Activated CD8-positive, alpha-beta T cell treated with anti-CD3 and anti-CD28 coated beads for 36 hours (primary cell): ENCODE data around the gene PCNX2. TPM values are rescaled to one million over a fixed set of nuclear protein-coding genes. Genes with fewer than 3 reads are reported as not detected.

Experiments used
- ATAC-seq: fragments of 200-7000 bp; cut with Tn5 transposase; one replicate; pipeline ENCODE4 v1.10.0; 2021; ENCODE audit warnings: mild to moderate bottlenecking, moderate library complexity
- CTCF ChIA-PET: fragments of 350-600 bp; sonication (Branson Sonifier 250); formaldehyde crosslinking; loops from one replicate; lab custom pipeline; 2021; ENCODE audit warnings: antibody characterized with exemption; lab: Charles Lee
- POLR2A ChIA-PET: fragments of 350-600 bp; sonication (Branson Sonifier 250); formaldehyde crosslinking; loops from one replicate; lab custom pipeline; 2021; ENCODE audit warnings: antibody characterized with exemption; lab: Charles Lee
- DNase-seq: peaks from one replicate; pipeline ENCODE4 v3.0.0-alpha.2; 2020
- H3K27ac Mint-ChIP-seq: one replicate; pipeline ENCODE4 v1.8.0; 2021; ENCODE audit warnings: mild to moderate bottlenecking, mixed read lengths
- H3K27me3 Mint-ChIP-seq: one replicate; pipeline ENCODE4 v1.8.0; 2021; ENCODE audit warnings: mixed read lengths
- H3K36me3 Mint-ChIP-seq: one replicate; pipeline ENCODE4 v1.8.0; 2021; ENCODE audit warnings: low read depth, mixed read lengths
- H3K4me1 Mint-ChIP-seq: one replicate; pipeline ENCODE4 v1.8.0; 2021; ENCODE audit warnings: low read depth, mixed read lengths
- H3K4me3 Mint-ChIP-seq: one replicate; pipeline ENCODE4 v1.8.0; 2021; ENCODE audit warnings: mild to moderate bottlenecking, moderate library complexity, mixed read lengths
- H3K9me3 Mint-ChIP-seq: one replicate; pipeline ENCODE4 v1.8.0; 2021; ENCODE audit warnings: mixed read lengths
- CTCF ChIP-seq: fragments of 200-600 bp; IDR thresholded peaks from one replicate; pipeline ENCODE4 v1.8.0; 2022; ENCODE audit warnings: antibody characterized with exemption, mild to moderate bottlenecking
- intact Hi-C: fragments of 100-400 bp; cut with micrococcal nuclease; formaldehyde crosslinking; loops from one replicate; pipeline ENCODE4 v1.10.0; 2022
- total RNA-seq, 2 experiments: library from RNA; stranded (reverse); gene quantifications; one replicate each; pipeline ENCODE4 v1.2.3, GENCODE V29; 2021

Gene PCNX2
- total RNA-seq, 2 experiments from 2014 or later, result 14.4 to 14.9 TPM

DNA sequence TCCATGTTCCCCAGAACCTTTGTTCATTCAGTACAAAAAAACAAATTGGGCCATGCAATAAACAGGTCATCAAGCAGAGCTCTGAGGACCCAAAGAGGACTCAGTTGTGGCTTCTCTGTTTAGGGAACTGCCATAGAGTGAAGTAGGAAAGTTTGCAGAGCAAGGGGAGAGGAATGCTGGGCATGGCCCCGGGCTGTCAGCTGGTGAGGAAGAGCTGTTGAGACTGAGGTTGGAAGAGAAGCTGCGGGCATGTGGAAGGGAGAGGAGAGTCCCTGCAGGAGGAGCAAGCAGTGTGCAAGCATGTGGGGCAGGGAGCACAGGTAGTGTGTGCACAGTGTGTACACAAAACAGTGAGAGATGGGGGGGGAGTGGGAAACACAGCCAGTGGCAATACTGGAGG lies 273.3 kb downstream of the PCNX2 start:
- ChIA-PET POLR2A (interaction anchor here (0.6 kb wide), 1 partner anchor 47 kb away, joined by 3 read pairs; no protein-coding TSS in a partner anchor), CTCF (no interaction called here)
- Mint-ChIP-seq H3K9me3 (no peaks in the 10 kb centered on the region), H3K4me3 (no peak overlapping the region), H3K4me1 (no peaks in the 10 kb centered on the region), H3K27ac (no peak overlapping the region), H3K27me3 (no peaks in the 10 kb centered on the region), H3K36me3 (peaks cover 2% of the 10 kb centered on the region)
- ATAC-seq, result no peak
- intact Hi-C loops, result no loop called here
- no peak for TF ChIP-seq CTCF
- DNase-seq, result no peak

DNA sequence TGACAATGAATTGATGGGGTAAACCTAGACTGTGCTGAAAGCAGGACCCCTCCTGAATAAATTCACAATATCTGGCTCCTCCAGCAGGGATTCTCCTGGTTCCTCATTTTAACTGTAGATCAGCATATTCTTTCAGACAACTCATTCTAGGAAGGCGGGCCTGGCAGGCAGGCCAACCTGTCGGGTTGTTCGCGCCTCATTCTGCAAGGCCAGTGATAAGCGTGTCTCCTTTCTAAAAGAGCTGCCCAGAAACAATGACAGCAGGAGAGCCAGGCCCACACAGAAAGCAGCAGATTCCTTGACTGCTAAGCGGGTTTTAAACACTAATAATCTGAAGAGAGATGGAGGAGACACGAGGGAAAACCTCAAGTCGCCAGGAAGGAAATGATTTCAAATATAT lies 275.1 kb downstream of the PCNX2 start:
- peaks cover 2% of the 10 kb centered on the region for H3K36me3 Mint-ChIP-seq
- TF ChIP-seq CTCF, result no peak
- H3K27me3 Mint-ChIP-seq, result no peaks in the 10 kb centered on the region
- POLR2A ChIA-PET, result no interaction called here
- intact Hi-C loops, result no loop called here
- H3K4me1 Mint-ChIP-seq, result peaks cover 4% of the 10 kb centered on the region
- H3K27ac Mint-ChIP-seq, result no peak overlapping the region
- DNase-seq (no peak), ATAC-seq (no peak)
- CTCF ChIA-PET, result interaction anchor here (0.7 kb wide), 1 partner anchor 100 kb away, joined by 3 read pairs; no protein-coding TSS in a partner anchor
- no peaks in the 10 kb centered on the region for H3K9me3 Mint-ChIP-seq
- no peak overlapping the region for H3K4me3 Mint-ChIP-seq

- CTCF ChIA-PET, result interaction anchor here (0.7 kb wide), 1 partner anchor 99 kb away, joined by 3 read pairs; no protein-coding TSS in a partner anchor
- POLR2A ChIA-PET, result no interaction called here
- TF ChIP-seq CTCF, result no peak
- Mint-ChIP-seq H3K4me3 (no peak overlapping the region), H3K36me3 (peaks cover 3% of the 10 kb centered on the region), H3K27ac (no peak overlapping the region), H3K4me1 (peaks cover 4% of the 10 kb centered on the region), H3K27me3 (no peaks in the 10 kb centered on the region), H3K9me3 (no peaks in the 10 kb centered on the region)
- intact Hi-C loops, result no loop called here
- ATAC-seq (no peak), DNase-seq (no peak)
These were observed 275.7 kb downstream of the PCNX2 start for GRCh38 chr1:233019778-233020325.

DNA sequence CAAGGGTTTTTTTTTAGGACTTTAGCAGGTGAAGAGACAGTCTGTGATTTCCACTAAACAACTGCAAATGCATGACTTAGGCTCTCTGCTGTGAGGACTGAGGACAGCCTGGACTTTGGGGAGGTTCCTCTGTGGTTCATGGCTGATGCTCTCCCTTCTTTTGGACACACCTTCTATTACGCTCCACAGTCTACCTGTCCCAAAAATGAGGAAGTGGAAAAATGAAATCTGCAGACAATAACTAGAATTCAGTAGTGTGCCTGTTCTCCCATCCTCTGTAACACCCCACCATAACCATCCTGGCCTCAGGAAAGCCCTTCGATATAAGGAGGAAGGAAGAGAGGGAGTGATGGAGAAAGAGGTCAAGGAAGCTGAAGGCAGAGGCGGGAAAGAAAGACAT lies 276.4 kb downstream of the PCNX2 start:
- DNase-seq (no peak), ATAC-seq (no peak)
- Mint-ChIP-seq H3K9me3 (no peaks in the 10 kb centered on the region), H3K4me1 (peaks cover 4% of the 10 kb centered on the region), H3K36me3 (peaks cover 10% of the 10 kb centered on the region), H3K27ac (no peak overlapping the region), H3K27me3 (no peaks in the 10 kb centered on the region), H3K4me3 (no peak overlapping the region)
- no peak for TF ChIP-seq CTCF
- ChIA-PET CTCF (no interaction called here), POLR2A (no interaction called here)
- intact Hi-C loops, result no loop called here

- POLR2A ChIA-PET, result no interaction called here
These were observed 278.7 kb downstream of the PCNX2 start for GRCh38 chr1:233016798-233017197.

More at GRCh38 chr1:233016798-233017197, 278.7 kb downstream of the PCNX2 start:
- DNase-seq, result no peak
- intact Hi-C loops, result no loop called here
- CTCF ChIA-PET, result no interaction called here
- TF ChIP-seq CTCF, result no peak
- Mint-ChIP-seq H3K27ac (no peak overlapping the region), H3K4me3 (no peak overlapping the region), H3K9me3 (no peaks in the 10 kb centered on the region), H3K27me3 (no peaks in the 10 kb centered on the region), H3K4me1 (peaks cover 4% of the 10 kb centered on the region), H3K36me3 (peaks cover 24% of the 10 kb centered on the region)
- ATAC-seq, result no peak
